Nephron progenitor cell (in vitro differentiated cells): ENCODE results near the gene PPP3CB.

Experiments
- DNase-seq: peaks from one replicate; pipeline ENCODE4 v3.0.0; 2021
- H3K27ac Mint-ChIP-seq: 2 replicates; pipeline ENCODE4 v1.8.0; 2021; ENCODE audit warnings: mild to moderate bottlenecking, moderate library complexity, mixed read lengths
- H3K27me3 Mint-ChIP-seq: 2 replicates; pipeline ENCODE4 v1.8.0; 2021; ENCODE audit warnings: mild to moderate bottlenecking, low read depth, mixed read lengths; ENCODE audit not compliant: poor library complexity
- H3K36me3 Mint-ChIP-seq: 2 replicates; pipeline ENCODE4 v1.8.0; 2021; ENCODE audit warnings: low read depth, mixed read lengths
- H3K4me1 Mint-ChIP-seq: 2 replicates; pipeline ENCODE4 v1.8.0; 2021; ENCODE audit warnings: mixed read lengths
- H3K4me3 Mint-ChIP-seq: 2 replicates; pipeline ENCODE4 v1.8.0; 2021; ENCODE audit warnings: mild to moderate bottlenecking, moderate library complexity, mixed read lengths
- H3K9me3 Mint-ChIP-seq: 2 replicates; pipeline ENCODE4 v1.8.0; 2021; ENCODE audit warnings: mild to moderate bottlenecking, moderate library complexity, mixed read lengths
- CTCF ChIP-seq: fragments of 200-600 bp; sonication (generic); IDR thresholded peaks from 2 replicates; pipeline ENCODE4 v1.5.0; 2021; ENCODE audit warnings: antibody characterized with exemption

PPP3CB gene

DNA sequence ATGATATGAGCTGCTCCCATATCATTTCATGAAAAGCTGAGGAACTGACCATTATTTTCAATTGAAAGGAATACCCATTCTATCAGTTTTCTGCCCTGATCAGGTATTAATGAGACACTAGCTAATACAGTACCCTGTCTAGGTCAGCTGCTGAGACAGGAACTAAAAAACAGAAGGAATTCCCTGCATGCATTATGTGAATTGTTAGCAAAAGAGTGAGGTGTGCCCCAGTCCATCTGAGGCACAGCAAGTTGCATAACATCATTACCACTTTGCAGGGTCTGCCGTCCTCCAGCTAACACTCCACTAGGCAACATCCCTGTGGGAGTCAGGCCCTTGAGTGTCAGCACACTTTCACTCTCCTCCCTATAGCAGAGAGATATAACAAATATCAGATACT lies 51.4 kb downstream of the PPP3CB start:
- DNase-seq, result no peak
- Mint-ChIP-seq H3K27me3 (peaks cover 4% of the 10 kb centered on the region), H3K4me3 (no peak overlapping the region), H3K27ac (no peak overlapping the region), H3K4me1 (no peaks in the 10 kb centered on the region), H3K36me3 (peaks cover 18% of the 10 kb centered on the region), H3K9me3 (no peaks in the 10 kb centered on the region)
- no peak for TF ChIP-seq CTCF

DNA sequence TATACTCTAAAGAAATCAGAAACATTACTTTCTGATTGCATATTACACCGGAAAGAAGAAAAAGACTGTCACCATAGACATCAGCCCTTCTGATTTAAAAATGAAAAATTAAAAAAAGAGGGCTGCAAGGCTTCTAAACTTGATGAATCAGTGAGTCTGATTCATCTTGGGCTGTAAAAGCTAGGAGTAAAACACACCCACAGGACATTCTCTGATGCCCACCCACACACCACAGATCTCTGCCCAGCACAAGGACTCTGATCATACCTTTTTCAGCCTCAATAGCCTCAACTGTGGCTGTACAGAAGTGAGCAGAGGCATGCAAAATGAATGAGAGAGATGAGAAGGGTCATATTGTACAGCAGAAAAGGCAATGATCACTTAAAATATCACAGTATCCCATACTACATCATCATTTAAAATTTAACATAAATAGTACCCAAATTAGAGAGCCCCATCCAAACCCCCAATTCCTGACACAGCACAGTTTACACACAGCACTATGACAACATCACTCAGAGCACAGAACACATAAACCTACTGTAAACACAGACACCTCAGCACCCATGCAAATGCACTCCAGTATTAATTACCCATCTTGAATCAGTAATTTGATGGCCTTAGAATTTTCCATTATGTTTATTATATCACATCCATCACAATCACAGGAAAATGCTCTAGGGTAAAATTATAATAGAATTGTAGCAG lies 56.1 kb downstream of the PPP3CB start:
- Mint-ChIP-seq H3K36me3 (peaks cover 16% of the 10 kb centered on the region), H3K9me3 (no peaks in the 10 kb centered on the region), H3K27me3 (peaks cover 3% of the 10 kb centered on the region), H3K27ac (no peak overlapping the region), H3K4me1 (no peaks in the 10 kb centered on the region), H3K4me3 (no peak overlapping the region)
- no peak for DNase-seq
- TF ChIP-seq CTCF, result no peak

- no peak for TF ChIP-seq CTCF
- no peak for DNase-seq
These were observed 56.8 kb downstream of the PPP3CB start for GRCh38 chr10:73439055-73439454.

GRCh38 chr10:73433538-73433867 lies 62.3 kb downstream of the PPP3CB start, which contains the start of gene MSS51:
Gene MSS51, minus strand, starts transcription at chr10:73433561. Its CDS starts 5,277 bp downstream, at chr10:73428284.
- TF ChIP-seq CTCF, result no peak
- Mint-ChIP-seq H3K9me3 (no peaks in the 10 kb centered on the region), H3K4me3 (peak within 1 kb of the TSS; percentile 17)

More at GRCh38 chr10:73439055-73439454, 56.8 kb downstream of the PPP3CB start:
- Mint-ChIP-seq H3K9me3 (no peaks in the 10 kb centered on the region), H3K27me3 (no peaks in the 10 kb centered on the region), H3K27ac (no peak overlapping the region), H3K4me1 (peaks cover 7% of the 10 kb centered on the region), H3K36me3 (peaks cover 13% of the 10 kb centered on the region), H3K4me3 (no peak overlapping the region)

DNA sequence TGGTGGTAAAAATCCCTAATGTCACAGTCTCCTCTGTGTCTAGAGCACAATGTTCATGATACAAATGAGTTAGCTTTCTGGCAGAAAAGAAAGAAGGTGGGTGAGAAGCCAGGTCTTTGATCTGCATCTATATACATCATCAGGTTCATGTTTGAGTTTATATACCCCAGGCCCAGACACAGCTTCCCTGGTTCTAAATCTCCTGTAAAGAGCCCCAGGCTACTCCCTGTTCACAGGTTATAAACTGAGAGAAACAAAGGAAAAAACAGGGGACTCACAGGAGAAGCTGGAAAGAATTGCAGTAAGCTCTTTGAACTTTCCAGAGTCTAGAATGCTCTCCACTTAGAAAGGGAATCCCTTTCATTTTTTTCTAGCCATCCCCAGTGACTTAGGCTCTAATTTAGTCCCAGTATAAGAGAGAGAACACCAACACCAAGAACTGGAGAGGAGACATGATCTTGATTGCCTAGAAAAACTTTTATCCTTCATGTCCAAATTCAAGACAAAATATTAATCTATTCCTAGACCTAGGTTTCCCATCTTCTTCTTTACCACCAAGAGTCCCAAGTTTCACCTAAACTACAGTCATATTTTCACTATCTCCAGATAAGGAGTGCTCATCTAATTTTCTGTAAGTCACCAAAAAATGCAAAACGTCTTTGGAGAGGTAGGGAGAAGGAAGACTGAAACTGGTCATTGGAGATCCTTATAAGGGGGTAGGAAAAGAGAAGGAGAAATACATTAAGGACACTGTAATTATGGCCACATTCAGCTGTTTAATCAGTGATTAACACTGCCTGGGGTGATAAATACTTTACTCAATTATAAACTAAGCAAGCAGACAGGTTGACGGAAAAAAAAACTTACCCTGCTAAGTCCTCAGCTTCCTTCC lies 62.9 kb downstream of the PPP3CB start:
- peak overlapping the region; percentile 98 for H3K27ac Mint-ChIP-seq
- no peak for TF ChIP-seq CTCF
- H3K36me3 Mint-ChIP-seq, result peaks cover 27% of the 10 kb centered on the region
- H3K4me3 Mint-ChIP-seq, result no peak overlapping the region
- H3K9me3 Mint-ChIP-seq, result no peaks in the 10 kb centered on the region
- no peaks in the 10 kb centered on the region for H3K27me3 Mint-ChIP-seq
- DNase-seq, result no peak
- H3K4me1 Mint-ChIP-seq, result peaks cover 25% of the 10 kb centered on the region

More at GRCh38 chr10:73433538-73433867, 62.3 kb downstream of the PPP3CB start, which contains the start of gene MSS51:
- DNase-seq, result no peak
- Mint-ChIP-seq H3K27ac (peak within 1 kb of the TSS; percentile 98), H3K27me3 (no peaks in the 10 kb centered on the region), H3K36me3 (peaks cover 24% of the 10 kb centered on the region), H3K4me1 (peaks cover 25% of the 10 kb centered on the region)
